ENCODE measurements around the gene MTFMT.
A peak's percentile ranks its signal among the peaks of the same experiment; 100 is the strongest.
"Not testable (repeated sequence)": the region's sequence is repeated elsewhere in the genome, so short reads cannot be mapped to it uniquely, and the experiment has no call there.

The MTFMT gene

GRCh38 chr15:65054333-65055200 lies 25.1 kb upstream of the MTFMT start:
- Mint-ChIP-seq H3K27me3 (ENCODE audit: low read depth) (peaks cover 12% of the 10 kb centered on the region), H3K4me1 (ENCODE audit: low read depth) (peaks cover 11% of the 10 kb centered on the region), H3K4me3 (no peak overlapping the region), H3K36me3 (ENCODE audit: low read depth) (no peaks in the 10 kb centered on the region), H3K27ac (no peak overlapping the region), H3K9me3 (no peaks in the 10 kb centered on the region)

GRCh38 chr15:65052956-65053355 lies 23.5 kb upstream of the MTFMT start:
- peaks cover 15% of the 10 kb centered on the region for H3K4me1 Mint-ChIP-seq (ENCODE audit: low read depth)
- H3K27ac Mint-ChIP-seq = no peak overlapping the region
- no peaks in the 10 kb centered on the region for H3K9me3 Mint-ChIP-seq
- H3K27me3 Mint-ChIP-seq (ENCODE audit: low read depth) = peaks cover 18% of the 10 kb centered on the region
- no peak overlapping the region for H3K4me3 Mint-ChIP-seq
- H3K36me3 Mint-ChIP-seq (ENCODE audit: low read depth) = no peaks in the 10 kb centered on the region

GRCh38 chr15:65051266-65051665 lies 21.8 kb upstream of the MTFMT start:
- Mint-ChIP-seq H3K4me1 (ENCODE audit: low read depth) (peaks cover 15% of the 10 kb centered on the region), H3K4me3 (no peak overlapping the region), H3K9me3 (no peaks in the 10 kb centered on the region), H3K36me3 (ENCODE audit: low read depth) (no peaks in the 10 kb centered on the region), H3K27ac (no peak overlapping the region), H3K27me3 (ENCODE audit: low read depth) (peaks cover 18% of the 10 kb centered on the region)

- no peak overlapping the region for H3K27ac Mint-ChIP-seq
- peaks cover 10% of the 10 kb centered on the region for H3K4me1 Mint-ChIP-seq (ENCODE audit: low read depth)
- H3K4me3 Mint-ChIP-seq = no peak overlapping the region
- H3K36me3 Mint-ChIP-seq (ENCODE audit: low read depth) = no peaks in the 10 kb centered on the region
- H3K9me3 Mint-ChIP-seq = no peaks in the 10 kb centered on the region
- H3K27me3 Mint-ChIP-seq (ENCODE audit: low read depth) = peaks cover 18% of the 10 kb centered on the region
Observed at GRCh38 chr15:65050270-65050669, 20.8 kb upstream of the MTFMT start.

GRCh38 chr15:65049418-65049840 lies 20.0 kb upstream of the MTFMT start:
- Mint-ChIP-seq H3K27me3 (ENCODE audit: low read depth) (peaks cover 18% of the 10 kb centered on the region), H3K4me1 (ENCODE audit: low read depth) (peaks cover 10% of the 10 kb centered on the region), H3K36me3 (ENCODE audit: low read depth) (no peaks in the 10 kb centered on the region), H3K4me3 (peak overlapping the region; percentile 60), H3K9me3 (no peaks in the 10 kb centered on the region), H3K27ac (no peak overlapping the region)

- H3K4me3 Mint-ChIP-seq = no peak overlapping the region
- H3K4me1 Mint-ChIP-seq (ENCODE audit: low read depth) = peaks cover 10% of the 10 kb centered on the region
- no peaks in the 10 kb centered on the region for H3K36me3 Mint-ChIP-seq (ENCODE audit: low read depth)
- H3K27me3 Mint-ChIP-seq (ENCODE audit: low read depth) = peaks cover 18% of the 10 kb centered on the region
- no peaks in the 10 kb centered on the region for H3K9me3 Mint-ChIP-seq
- H3K27ac Mint-ChIP-seq = no peak overlapping the region
Observed at GRCh38 chr15:65048241-65048640, 18.8 kb upstream of the MTFMT start.

- no peak within 1 kb of the TSS for H3K27ac Mint-ChIP-seq
Observed at GRCh38 chr15:65044724-65045481, 15.5 kb upstream of the MTFMT start, which contains the start of gene SLC51B. TSS of gene SLC51B (plus strand) at chr15:65045387. CDS start at chr15:65050005, 4,618 bp downstream.

GRCh38 chr15:65044218-65044617 lies 14.8 kb upstream of the MTFMT start:
- not testable (repeated sequence) for H3K9me3 Mint-ChIP-seq; H3K27ac Mint-ChIP-seq; H3K4me3 Mint-ChIP-seq; H3K4me1 Mint-ChIP-seq (ENCODE audit: low read depth); H3K27me3 Mint-ChIP-seq (ENCODE audit: low read depth); H3K36me3 Mint-ChIP-seq (ENCODE audit: low read depth)

More at GRCh38 chr15:65044724-65045481, 15.5 kb upstream of the MTFMT start, which contains the start of gene SLC51B:
- peaks cover 5% of the 10 kb centered on the region for H3K4me1 Mint-ChIP-seq (ENCODE audit: low read depth)
- no peaks in the 10 kb centered on the region for H3K9me3 Mint-ChIP-seq
- peaks cover 9% of the 10 kb centered on the region for H3K27me3 Mint-ChIP-seq (ENCODE audit: low read depth)
- H3K4me3 Mint-ChIP-seq = no peak within 1 kb of the TSS
- H3K36me3 Mint-ChIP-seq (ENCODE audit: low read depth) = no peaks in the 10 kb centered on the region

- H3K4me1 Mint-ChIP-seq (ENCODE audit: low read depth) = no peaks in the 10 kb centered on the region
- H3K36me3 Mint-ChIP-seq (ENCODE audit: low read depth) = no peaks in the 10 kb centered on the region
- H3K27ac Mint-ChIP-seq = no peak overlapping the region
- no peak overlapping the region for H3K4me3 Mint-ChIP-seq
- no peaks in the 10 kb centered on the region for H3K27me3 Mint-ChIP-seq (ENCODE audit: low read depth)
- H3K9me3 Mint-ChIP-seq = no peaks in the 10 kb centered on the region
Observed at GRCh38 chr15:65042776-65043327, 13.4 kb upstream of the MTFMT start.

GRCh38 chr15:65041787-65042186 lies 12.3 kb upstream of the MTFMT start:
- H3K27me3 Mint-ChIP-seq (ENCODE audit: low read depth) = no peaks in the 10 kb centered on the region
- H3K27ac Mint-ChIP-seq = no peak overlapping the region
- no peaks in the 10 kb centered on the region for H3K4me1 Mint-ChIP-seq (ENCODE audit: low read depth)
- H3K36me3 Mint-ChIP-seq (ENCODE audit: low read depth) = no peaks in the 10 kb centered on the region
- no peak overlapping the region for H3K4me3 Mint-ChIP-seq
- H3K9me3 Mint-ChIP-seq = no peaks in the 10 kb centered on the region

GRCh38 chr15:65040461-65040860 lies 11.0 kb upstream of the MTFMT start:
- Mint-ChIP-seq H3K4me3 (no peak overlapping the region), H3K36me3 (ENCODE audit: low read depth) (no peaks in the 10 kb centered on the region), H3K4me1 (ENCODE audit: low read depth) (no peaks in the 10 kb centered on the region), H3K27ac (no peak overlapping the region), H3K9me3 (no peaks in the 10 kb centered on the region), H3K27me3 (ENCODE audit: low read depth) (no peaks in the 10 kb centered on the region)

- Mint-ChIP-seq H3K27ac (no peak overlapping the region), H3K27me3 (ENCODE audit: low read depth) (no peaks in the 10 kb centered on the region), H3K4me3 (no peak overlapping the region), H3K9me3 (no peaks in the 10 kb centered on the region), H3K36me3 (ENCODE audit: low read depth) (no peaks in the 10 kb centered on the region), H3K4me1 (ENCODE audit: low read depth) (peaks cover 1% of the 10 kb centered on the region)
Observed at GRCh38 chr15:65038836-65039235, 9.4 kb upstream of the MTFMT start.

- Mint-ChIP-seq H3K36me3 (ENCODE audit: low read depth) (no peaks in the 10 kb centered on the region), H3K4me3 (no peak overlapping the region), H3K27me3 (ENCODE audit: low read depth) (no peaks in the 10 kb centered on the region), H3K9me3 (no peaks in the 10 kb centered on the region), H3K27ac (no peak overlapping the region), H3K4me1 (ENCODE audit: low read depth) (peaks cover 4% of the 10 kb centered on the region)
Observed at GRCh38 chr15:65038428-65038827, 9.0 kb upstream of the MTFMT start.

GRCh38 chr15:65037309-65037708 lies 7.9 kb upstream of the MTFMT start:
- H3K27me3 Mint-ChIP-seq (ENCODE audit: low read depth) = peaks cover 7% of the 10 kb centered on the region
- H3K36me3 Mint-ChIP-seq (ENCODE audit: low read depth) = no peaks in the 10 kb centered on the region
- no peak overlapping the region for H3K4me3 Mint-ChIP-seq
- H3K9me3 Mint-ChIP-seq = no peaks in the 10 kb centered on the region
- H3K4me1 Mint-ChIP-seq (ENCODE audit: low read depth) = peaks cover 7% of the 10 kb centered on the region
- no peak overlapping the region for H3K27ac Mint-ChIP-seq

Data from T-helper 1 cell treated with Interleukin-12 subunit alpha and Interleukin-12 subunit beta and Interleukin-4 antibody, amounts not matched to agents 30 μg/mL and 1 μg/mL, for 36 hours (primary cell).